ENCODE results near the gene GCN1.

The GCN1 gene

DNA sequence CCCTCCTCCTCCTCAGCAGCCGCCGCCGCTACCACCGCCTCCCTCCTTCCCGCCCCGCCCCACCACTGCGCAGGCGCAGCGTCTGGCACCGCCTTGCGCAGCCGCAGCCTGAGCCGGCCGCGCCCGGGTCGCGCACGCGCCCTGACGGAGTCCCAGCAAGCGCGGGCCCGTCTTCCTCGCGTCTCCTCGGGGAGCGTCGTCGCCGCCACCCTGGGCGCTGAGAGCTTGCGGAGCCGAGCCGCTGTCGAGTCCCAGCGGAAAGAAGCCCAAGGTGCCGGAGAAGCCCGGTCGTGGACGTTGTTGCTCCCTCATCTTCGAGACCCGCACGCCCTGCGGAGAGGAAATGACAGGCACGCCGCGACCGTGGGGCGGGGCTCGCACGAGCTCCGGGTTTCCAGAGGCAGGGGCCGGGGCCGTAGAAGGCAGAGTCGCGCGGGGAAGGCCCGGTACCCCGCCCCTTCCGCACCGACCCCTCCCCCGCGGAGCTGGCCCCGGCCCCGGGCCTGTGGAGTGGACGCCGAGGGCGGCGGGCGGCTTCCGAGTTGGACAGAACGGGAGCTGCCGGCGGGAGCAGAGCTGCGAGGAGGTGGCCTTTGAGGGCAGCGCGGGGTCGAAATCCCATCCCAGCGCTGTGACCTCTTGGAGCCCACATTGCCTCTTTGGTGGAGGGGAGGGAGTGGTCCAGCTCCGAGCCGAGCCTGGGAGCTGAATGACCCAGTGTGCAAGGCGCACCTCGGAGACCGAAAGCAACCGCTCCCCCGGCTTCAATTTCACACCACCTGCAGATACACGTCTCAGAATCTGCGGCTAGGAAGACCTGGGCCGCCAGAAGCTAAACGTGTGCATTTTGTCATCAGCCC is 77.5 kb downstream of the GCN1 start:
- H3K27me3 ChIP-seq (ENCODE audit: insufficient read depth, poor library complexity, severe bottlenecking): no peaks in the 10 kb centered on the region
- H3K4me3 ChIP-seq (replicated peaks; ENCODE audit: insufficient read depth, low read length): peak overlapping the region; percentile 90
- no peak; the same call in 1 of the 2 replicates for TF ChIP-seq SPI1 (IDR thresholded peaks at IDR 0.05; ENCODE audit: borderline replicate concordance, low read depth)
- peak; percentile 63; the same call in 1 of the 2 replicates for TF ChIP-seq POLR2AphosphoS5 (IDR thresholded peaks at IDR 0.05; ENCODE audit: low read depth)
- peak; percentile 81 to 95 for DNase-seq (ENCODE audit: low read depth in 1 of 2, low spot score in 1 of 2)
- peak overlapping the region; percentile 80 for H3K27ac ChIP-seq (replicated peaks)

DNA sequence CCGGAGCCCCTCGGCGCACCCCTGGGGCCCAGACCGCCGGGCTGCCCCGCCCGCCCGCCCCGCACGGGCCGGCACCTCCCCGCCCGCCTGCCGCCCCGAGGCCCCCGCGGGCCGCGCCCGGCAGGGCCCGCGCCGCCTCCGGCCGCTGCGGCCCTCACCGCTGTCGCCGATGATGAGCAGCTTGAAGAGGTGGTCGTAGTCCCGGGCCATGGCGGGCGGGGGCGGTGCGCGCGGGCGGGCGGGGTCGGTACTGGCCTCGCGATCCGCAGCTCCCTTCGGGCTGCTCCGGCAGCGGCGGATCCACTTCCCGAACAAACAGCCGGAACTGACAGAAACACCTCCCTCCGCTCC is 78.1 kb downstream of the GCN1 start, which contains the start of gene RAB35:
RAB35 (minus strand) TSS at position 313 of the 351 bp plus-strand sequence; CDS start at position 210, 103 bp downstream.
- TF ChIP-seq, protein P1, sequence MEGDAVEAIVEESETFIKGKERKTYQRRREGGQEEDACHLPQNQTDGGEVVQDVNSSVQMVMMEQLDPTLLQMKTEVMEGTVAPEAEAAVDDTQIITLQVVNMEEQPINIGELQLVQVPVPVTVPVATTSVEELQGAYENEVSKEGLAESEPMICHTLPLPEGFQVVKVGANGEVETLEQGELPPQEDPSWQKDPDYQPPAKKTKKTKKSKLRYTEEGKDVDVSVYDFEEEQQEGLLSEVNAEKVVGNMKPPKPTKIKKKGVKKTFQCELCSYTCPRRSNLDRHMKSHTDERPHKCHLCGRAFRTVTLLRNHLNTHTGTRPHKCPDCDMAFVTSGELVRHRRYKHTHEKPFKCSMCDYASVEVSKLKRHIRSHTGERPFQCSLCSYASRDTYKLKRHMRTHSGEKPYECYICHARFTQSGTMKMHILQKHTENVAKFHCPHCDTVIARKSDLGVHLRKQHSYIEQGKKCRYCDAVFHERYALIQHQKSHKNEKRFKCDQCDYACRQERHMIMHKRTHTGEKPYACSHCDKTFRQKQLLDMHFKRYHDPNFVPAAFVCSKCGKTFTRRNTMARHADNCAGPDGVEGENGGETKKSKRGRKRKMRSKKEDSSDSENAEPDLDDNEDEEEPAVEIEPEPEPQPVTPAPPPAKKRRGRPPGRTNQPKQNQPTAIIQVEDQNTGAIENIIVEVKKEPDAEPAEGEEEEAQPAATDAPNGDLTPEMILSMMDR (IDR thresholded peaks at IDR 0.05; ENCODE audit: insufficient read depth, low read length): no peak
- TF ChIP-seq SPI1 (IDR thresholded peaks at IDR 0.05; ENCODE audit: borderline replicate concordance, low read depth): peak; percentile 27; the same call in 1 of the 2 replicates
- H3K27ac ChIP-seq (replicated peaks): peak within 1 kb of the TSS; percentile 80
- H3K27me3 ChIP-seq (ENCODE audit: insufficient read depth, poor library complexity, severe bottlenecking): no peaks in the 10 kb centered on the region
- H3K4me3 ChIP-seq (replicated peaks; ENCODE audit: insufficient read depth, low read length): peak within 1 kb of the TSS; percentile 90
- no peak for DNase-seq (ENCODE audit: low read depth in 1 of 2, low spot score in 1 of 2)

DNA sequence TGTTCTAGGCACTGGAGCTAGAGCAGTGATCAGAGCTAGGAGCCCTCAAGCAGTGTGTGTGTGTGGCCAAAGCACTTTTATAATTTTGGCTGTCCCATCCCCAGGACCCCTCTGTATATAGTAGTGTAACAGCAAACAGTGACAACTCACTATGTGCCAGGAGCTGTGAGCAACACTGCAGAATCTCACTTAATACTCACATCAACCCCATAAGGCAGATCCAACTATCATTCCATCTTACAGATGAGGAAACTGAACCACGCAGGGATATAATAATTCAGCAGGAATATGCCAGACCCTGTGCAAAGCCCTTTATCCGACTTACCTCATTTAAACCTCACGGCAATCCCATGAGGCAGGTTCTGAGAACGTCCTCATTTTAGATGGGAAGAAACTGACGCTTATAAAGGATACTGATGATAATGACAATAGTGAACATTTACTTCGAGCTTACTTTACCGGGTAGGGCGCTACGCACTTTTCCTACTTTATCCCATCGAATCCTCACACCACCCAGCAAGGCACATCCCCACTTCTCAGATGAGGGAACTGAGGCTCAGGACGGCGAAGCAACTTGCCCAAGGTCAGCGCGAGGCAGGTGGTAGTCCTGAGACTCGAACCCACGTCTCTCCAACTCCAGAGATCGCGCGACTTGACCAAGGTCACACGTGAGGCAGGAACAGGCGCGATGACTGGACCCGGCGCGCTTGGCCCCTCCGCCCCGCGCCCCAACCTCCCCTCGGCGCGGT is 78.6 kb downstream of the GCN1 start:
- peak overlapping the region; percentile 90 for H3K4me3 ChIP-seq (replicated peaks; ENCODE audit: insufficient read depth, low read length)
- no peaks in the 10 kb centered on the region for H3K27me3 ChIP-seq (ENCODE audit: insufficient read depth, poor library complexity, severe bottlenecking)
- TF ChIP-seq, protein P1 (IDR thresholded peaks at IDR 0.05; ENCODE audit: insufficient read depth, low read length): no peak
- TF ChIP-seq SPI1 (IDR thresholded peaks at IDR 0.05; ENCODE audit: borderline replicate concordance, low read depth): no peak
- no peak for TF ChIP-seq POLR2AphosphoS5 (IDR thresholded peaks at IDR 0.05; ENCODE audit: low read depth)
- TF ChIP-seq, protein P2, sequence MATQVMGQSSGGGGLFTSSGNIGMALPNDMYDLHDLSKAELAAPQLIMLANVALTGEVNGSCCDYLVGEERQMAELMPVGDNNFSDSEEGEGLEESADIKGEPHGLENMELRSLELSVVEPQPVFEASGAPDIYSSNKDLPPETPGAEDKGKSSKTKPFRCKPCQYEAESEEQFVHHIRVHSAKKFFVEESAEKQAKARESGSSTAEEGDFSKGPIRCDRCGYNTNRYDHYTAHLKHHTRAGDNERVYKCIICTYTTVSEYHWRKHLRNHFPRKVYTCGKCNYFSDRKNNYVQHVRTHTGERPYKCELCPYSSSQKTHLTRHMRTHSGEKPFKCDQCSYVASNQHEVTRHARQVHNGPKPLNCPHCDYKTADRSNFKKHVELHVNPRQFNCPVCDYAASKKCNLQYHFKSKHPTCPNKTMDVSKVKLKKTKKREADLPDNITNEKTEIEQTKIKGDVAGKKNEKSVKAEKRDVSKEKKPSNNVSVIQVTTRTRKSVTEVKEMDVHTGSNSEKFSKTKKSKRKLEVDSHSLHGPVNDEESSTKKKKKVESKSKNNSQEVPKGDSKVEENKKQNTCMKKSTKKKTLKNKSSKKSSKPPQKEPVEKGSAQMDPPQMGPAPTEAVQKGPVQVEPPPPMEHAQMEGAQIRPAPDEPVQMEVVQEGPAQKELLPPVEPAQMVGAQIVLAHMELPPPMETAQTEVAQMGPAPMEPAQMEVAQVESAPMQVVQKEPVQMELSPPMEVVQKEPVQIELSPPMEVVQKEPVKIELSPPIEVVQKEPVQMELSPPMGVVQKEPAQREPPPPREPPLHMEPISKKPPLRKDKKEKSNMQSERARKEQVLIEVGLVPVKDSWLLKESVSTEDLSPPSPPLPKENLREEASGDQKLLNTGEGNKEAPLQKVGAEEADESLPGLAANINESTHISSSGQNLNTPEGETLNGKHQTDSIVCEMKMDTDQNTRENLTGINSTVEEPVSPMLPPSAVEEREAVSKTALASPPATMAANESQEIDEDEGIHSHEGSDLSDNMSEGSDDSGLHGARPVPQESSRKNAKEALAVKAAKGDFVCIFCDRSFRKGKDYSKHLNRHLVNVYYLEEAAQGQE (IDR thresholded peaks at IDR 0.05; ENCODE audit: insufficient replicate concordance, low read depth): no peak
- TF ChIP-seq GABPA (IDR thresholded peaks at IDR 0.05; ENCODE audit: low read depth): no peak
- H3K27ac ChIP-seq (replicated peaks): peak overlapping the region; percentile 43
- peak; percentile 38 to 55 for DNase-seq (ENCODE audit: low read depth in 1 of 2, low spot score in 1 of 2)

DNA sequence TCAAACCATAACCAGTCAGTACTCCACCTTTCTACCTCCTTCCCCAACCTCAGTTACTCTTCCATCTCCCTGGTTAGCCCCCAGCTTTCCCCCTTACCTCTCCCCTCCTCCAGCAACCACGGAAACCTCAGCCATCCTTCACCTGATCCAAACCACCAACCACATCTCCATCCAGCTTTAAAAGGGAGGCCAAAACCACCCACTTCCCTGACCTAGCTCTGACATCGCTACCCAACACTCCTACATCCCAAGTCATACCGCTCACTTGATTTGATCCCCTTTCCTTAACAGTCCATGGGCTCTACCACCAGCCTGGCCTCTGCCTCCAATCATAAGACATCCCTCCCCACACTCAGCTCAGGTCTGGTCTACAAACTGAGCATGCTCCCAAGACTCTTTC is 79.4 kb downstream of the GCN1 start:
- DNase-seq (ENCODE audit: low read depth in 1 of 2, low spot score in 1 of 2): no peak
- Histone ChIP-seq H3K27ac (replicated peaks) (no peak overlapping the region), H3K4me3 (replicated peaks; ENCODE audit: insufficient read depth, low read length) (no peak overlapping the region), H3K27me3 (ENCODE audit: insufficient read depth, poor library complexity, severe bottlenecking) (no peaks in the 10 kb centered on the region)
- TF ChIP-seq SPI1 (IDR thresholded peaks at IDR 0.05; ENCODE audit: borderline replicate concordance, low read depth): no peak
- no peak for TF ChIP-seq POLR2AphosphoS5 (IDR thresholded peaks at IDR 0.05; ENCODE audit: low read depth)
- TF ChIP-seq GABPA (IDR thresholded peaks at IDR 0.05; ENCODE audit: low read depth): no peak
- TF ChIP-seq, protein P2 (IDR thresholded peaks at IDR 0.05; ENCODE audit: insufficient replicate concordance, low read depth): no peak
- TF ChIP-seq, protein P1 (IDR thresholded peaks at IDR 0.05; ENCODE audit: insufficient read depth, low read length): no peak

All from HL-60 (cell line).